Measurements from ENCODE around the gene INPP5K. TPM values are rescaled to one million over a fixed set of nuclear protein-coding genes. Genes with fewer than 3 reads are reported as not detected.
"Not testable (repeated sequence)": the region's sequence is repeated elsewhere in the genome, so short reads cannot be mapped to it uniquely, and the experiment has no call there.

INPP5K gene
- polyA plus RNA-seq, 1 experiment, result 25.9 TPM

GRCh38 chr17:1460233-1460632, 56.2 kb downstream of the INPP5K start:
- Histone ChIP-seq H3K27me3 (ENCODE audit: control insufficient read depth, insufficient read depth, low read length) (no peaks in the 10 kb centered on the region), H3K9me3 (ENCODE audit: control insufficient read depth, insufficient read depth, low read length) (peaks cover 5% of the 10 kb centered on the region; the same call in 1 of the 2 replicates), H3K4me3 (ENCODE audit: low read depth, low read length) (no peak overlapping the region), H3K27ac (ENCODE audit: low read depth, low read length) (no peak overlapping the region)
- CTCF ChIA-PET, result interaction anchor here (1.5 to 1.6 kb wide), 2 partner anchors 56 to 95 kb away, joined by 3 to 6 read pairs; partner anchors contain the start of gene INPP5K
- POLR2A ChIA-PET, result interaction anchor here (0.6 to 1.4 kb wide), 3 partner anchors 9 to 38 kb away, joined by 3 to 10 read pairs (median 3); no protein-coding TSS in a partner anchor
- no peak for DNase-seq (ENCODE audit: low read depth, low spot score)
- no peak for TF ChIP-seq CTCF (IDR thresholded peaks at IDR 0.05; ENCODE audit: low read depth, low read length)

- peak within 1 kb of the TSS; percentile 93 for H3K4me3 ChIP-seq (ENCODE audit: low read depth, low read length)
- H3K27me3 ChIP-seq (ENCODE audit: control insufficient read depth, insufficient read depth, low read length), result no peaks in the 10 kb centered on the region
- ChIA-PET CTCF (interaction anchor here (1.1 kb wide), 1 partner anchor 91 kb away, joined by 3 read pairs; no protein-coding TSS in a partner anchor), POLR2A (interaction anchor here (0.5 to 1.2 kb wide), 3 partner anchors 27 to 91 kb away, joined by 3 to 7 read pairs (median 5); partner anchors contain the start of gene YWHAE)
- peak within 1 kb of the TSS; percentile 83 for H3K27ac ChIP-seq (ENCODE audit: low read depth, low read length)
- DNase-seq (ENCODE audit: low read depth, low spot score), result peak; percentile 86
- no peaks in the 10 kb centered on the region; the same call in 1 of the 2 replicates for H3K9me3 ChIP-seq (ENCODE audit: control insufficient read depth, insufficient read depth, low read length)
- TF ChIP-seq CTCF (IDR thresholded peaks at IDR 0.05; ENCODE audit: low read depth, low read length), result no peak
Observed at GRCh38 chr17:1455797-1456599, 60.4 kb downstream of the INPP5K start, which contains the start of gene CRK. Gene CRK (minus strand): TSS chr17:1456232. CDS start chr17:1456117, 115 bp downstream.

GRCh38 chr17:1455291-1455796, 61.1 kb downstream of the INPP5K start:
- peak overlapping the region; percentile 83 for H3K27ac ChIP-seq (ENCODE audit: low read depth, low read length)
- no peaks in the 10 kb centered on the region for H3K27me3 ChIP-seq (ENCODE audit: control insufficient read depth, insufficient read depth, low read length)
- ChIA-PET CTCF (interaction anchor here (1.1 kb wide), 1 partner anchor 90 kb away, joined by 3 read pairs; no protein-coding TSS in a partner anchor), POLR2A (interaction anchor here (0.7 to 1.2 kb wide), 2 partner anchors 27 to 90 kb away, joined by 3 to 5 read pairs; no protein-coding TSS in a partner anchor)
- H3K9me3 ChIP-seq (ENCODE audit: control insufficient read depth, insufficient read depth, low read length), result no peaks in the 10 kb centered on the region; the same call in 1 of the 2 replicates
- no peak for DNase-seq (ENCODE audit: low read depth, low spot score)
- H3K4me3 ChIP-seq (ENCODE audit: low read depth, low read length), result peak overlapping the region; percentile 93
- peak; percentile 70 for TF ChIP-seq CTCF (IDR thresholded peaks at IDR 0.05; ENCODE audit: low read depth, low read length)

GRCh38 chr17:1454541-1454940, 61.9 kb downstream of the INPP5K start:
- ChIA-PET POLR2A (no interaction called here), CTCF (interaction anchor here (1.3 kb wide), 1 partner anchor 89 kb away, joined by 9 read pairs; no protein-coding TSS in a partner anchor)
- H3K27me3 ChIP-seq (ENCODE audit: control insufficient read depth, insufficient read depth, low read length), result no peaks in the 10 kb centered on the region

GRCh38 chr17:1453694-1454093, 62.7 kb downstream of the INPP5K start:
- H3K9me3 ChIP-seq (ENCODE audit: control insufficient read depth, insufficient read depth, low read length); DNase-seq (ENCODE audit: low read depth, low spot score); H3K27me3 ChIP-seq (ENCODE audit: control insufficient read depth, insufficient read depth, low read length); H3K4me3 ChIP-seq (ENCODE audit: low read depth, low read length); H3K27ac ChIP-seq (ENCODE audit: low read depth, low read length): not testable (repeated sequence)
- POLR2A ChIA-PET, result interaction anchor here (0.6 kb wide), 1 partner anchor 47 kb away, joined by 6 read pairs; no protein-coding TSS in a partner anchor
- CTCF ChIA-PET, result interaction anchor here (1.3 kb wide), 1 partner anchor 88 kb away, joined by 9 read pairs; no protein-coding TSS in a partner anchor

More at GRCh38 chr17:1454541-1454940, 61.9 kb downstream of the INPP5K start:
- TF ChIP-seq CTCF (IDR thresholded peaks at IDR 0.05; ENCODE audit: low read depth, low read length), result no peak
- DNase-seq (ENCODE audit: low read depth, low spot score), result no peak
- H3K9me3 ChIP-seq (ENCODE audit: control insufficient read depth, insufficient read depth, low read length), result no peaks in the 10 kb centered on the region; the same call in 1 of the 2 replicates
- H3K27ac ChIP-seq (ENCODE audit: low read depth, low read length), result no peak overlapping the region
- peak overlapping the region; percentile 93 for H3K4me3 ChIP-seq (ENCODE audit: low read depth, low read length)

Measured in AG04450 (cell line).